Esophagus muscularis mucosa (tissue), 4 donors: ENCODE results near the gene LCN6. TPM values are rescaled to one million over a fixed set of nuclear protein-coding genes. Genes with fewer than 3 reads are reported as not detected.

Experiments
- DNase-seq: peaks from one replicate; pipeline ENCODE4 v3.0.0-alpha.2; 2017; ENCODE audit errors: extremely low spot score
- H3K27ac ChIP-seq, 4 donors: fragments of 200-600 bp; sonication (generic); replicated peaks in 1 of 4; 1 replicate in 3 of 4; 2 replicates in 1 of 4; pipeline ENCODE4 v1.5.1; 2016 to 2019; ENCODE audit warnings: mild to moderate bottlenecking in 1 of 4
- H3K27me3 ChIP-seq, 4 donors: fragments of 200-600 bp; sonication (generic); one replicate each; pipeline versions ENCODE4 v1.5.1 to v1.6.0; 2016 to 2019
- H3K36me3 ChIP-seq, 4 donors: fragments of 200-600 bp; sonication (generic); one replicate each; pipeline ENCODE4 v1.5.1; 2016 to 2019
- H3K4me1 ChIP-seq, 4 donors: fragments of 200-600 bp; sonication (generic); one replicate each; pipeline ENCODE4 v1.5.1; 2016 to 2019
- H3K4me3 ChIP-seq, 4 donors: fragments of 200-600 bp; sonication (generic); 1 replicate in 2 of 4; 2 replicates in 2 of 4; pipeline ENCODE4 v1.5.1; 2016 to 2019; ENCODE audit warnings: mild to moderate bottlenecking in 4 of 4, moderate library complexity in 1 of 4
- H3K9me3 ChIP-seq, 4 donors: fragments of 200-600 bp; sonication (generic); 1 replicate in 3 of 4; 2 replicates in 1 of 4; pipeline ENCODE4 v1.5.1; 2016 to 2019
- CTCF ChIP-seq, 3 experiments: fragments of 200-600 bp in 2 of 3; fragments of 450-650 bp in 1 of 3; sonication (generic) in 2 of 3; IDR thresholded peaks; one replicate each; pipeline ENCODE4 v1.5.1; 2017 to 2019; ENCODE audit warnings: antibody characterized with exemption in 3 of 3, mild to moderate bottlenecking in 2 of 3, moderate library complexity in 1 of 3
- EP300 ChIP-seq: sonication (generic); formaldehyde crosslinking; IDR thresholded peaks from one replicate; pipeline ENCODE4 v1.6.1; 2017; ENCODE audit warnings: antibody characterized with exemption
- POLR2A ChIP-seq: fragments of 450-650 bp; IDR thresholded peaks from one replicate; pipeline ENCODE4 v1.6.1; 2017; ENCODE audit warnings: antibody characterized with exemption, moderate library complexity, mild to moderate bottlenecking, low read depth
- POLR2AphosphoS5 ChIP-seq, 2 donors: sonication (generic); formaldehyde crosslinking; IDR thresholded peaks; one replicate each; pipeline ENCODE4 v1.6.1; 2017; ENCODE audit warnings: antibody characterized with exemption in 2 of 2
- WGBS: methylation state at CpG from one replicate; pipeline ENCODE4 v1.1.5; 2018; 5-methylcytosine and 5-hydroxymethylcytosine counted together
- intact Hi-C: fragments of 100-400 bp; cut with DNase I; formaldehyde crosslinking; loops from one replicate; pipeline ENCODE4 v1.15.1; 2023
- total RNA-seq, 4 donors: library from RNA; depleted of rRNA; stranded (reverse); fragments of >200 nt; gene quantifications; one replicate each; pipeline versions ENCODE4 v1.1.0 to v1.2.1, GENCODE V29; 2016

LCN6 gene
- total RNA-seq, 4 donors from 2014 or later: 12.5 to 32.0 (median 23.9) TPM

- Histone ChIP-seq H3K36me3 (no peaks in the 10 kb centered on the region), H3K9me3 (peaks cover 0 to 6% (median 3%) of the 10 kb centered on the region in 4 donors), H3K4me3 (no peak overlapping the region), H3K27ac (no peak overlapping the region), H3K27me3 (no peaks in the 10 kb centered on the region), H3K4me1 (no peaks in the 10 kb centered on the region)
- intact Hi-C loops: no loop called here
- 83% methylated on average over 14 of the region's 14 CpGs for WGBS
- DNase-seq: no peak
- TF ChIP-seq POLR2AphosphoS5 (IDR thresholded peaks at IDR 0.05) (no peak), EP300 (no peak), POLR2A (no peak), CTCF (IDR thresholded peaks at IDR 0.05) (no peak)
Observed at GRCh38 chr9:136777359-136777758, 29.0 kb upstream of the LCN6 start.

- Histone ChIP-seq H3K4me1 (no peaks in the 10 kb centered on the region), H3K27me3 (no peaks in the 10 kb centered on the region), H3K9me3 (peaks cover 0 to 6% (median 3%) of the 10 kb centered on the region in 4 donors), H3K4me3 (no peak overlapping the region), H3K27ac (no peak overlapping the region), H3K36me3 (no peaks in the 10 kb centered on the region)
- TF ChIP-seq POLR2AphosphoS5 (IDR thresholded peaks at IDR 0.05) (no peak), POLR2A (no peak), EP300 (no peak), CTCF (IDR thresholded peaks at IDR 0.05) (no peak)
- DNase-seq: no peak
- 61% methylated on average over 7 of the region's 7 CpGs for WGBS
- intact Hi-C loops: no loop called here
Observed at GRCh38 chr9:136776947-136777346, 28.6 kb upstream of the LCN6 start.

GRCh38 chr9:136775191-136775590 is 26.9 kb upstream of the LCN6 start:
- H3K4me3 ChIP-seq: no peak overlapping the region
- WGBS: 98% methylated on average over 6 of the region's 6 CpGs
- TF ChIP-seq CTCF (IDR thresholded peaks at IDR 0.05): no peak
- TF ChIP-seq POLR2AphosphoS5 (IDR thresholded peaks at IDR 0.05): no peak
- no peak for TF ChIP-seq EP300
- TF ChIP-seq POLR2A: no peak
- no peaks in the 10 kb centered on the region for H3K27me3 ChIP-seq
- intact Hi-C loops: no loop called here
- DNase-seq: no peak
- no peak overlapping the region for H3K27ac ChIP-seq
- H3K36me3 ChIP-seq: no peaks in the 10 kb centered on the region
- peaks cover 0 to 6% (median 3%) of the 10 kb centered on the region in 4 donors for H3K9me3 ChIP-seq
- no peaks in the 10 kb centered on the region for H3K4me1 ChIP-seq

- H3K27me3 ChIP-seq: peaks cover 0 to 3% (median 0%) of the 10 kb centered on the region in 4 donors
- TF ChIP-seq POLR2A (no peak), POLR2AphosphoS5 (IDR thresholded peaks at IDR 0.05) (no peak), EP300 (no peak), CTCF (IDR thresholded peaks at IDR 0.05) (no peak)
- intact Hi-C loops: no loop called here
- WGBS: 95% methylated on average over 7 of the region's 12 CpGs
- H3K27ac ChIP-seq: no peak overlapping the region
- H3K36me3 ChIP-seq: no peaks in the 10 kb centered on the region
- peaks cover 0 to 4% (median 2%) of the 10 kb centered on the region in 4 donors for H3K4me1 ChIP-seq
- H3K4me3 ChIP-seq: no peak overlapping the region
- DNase-seq: no peak
- peaks cover 0 to 6% (median 3%) of the 10 kb centered on the region in 4 donors for H3K9me3 ChIP-seq
Observed at GRCh38 chr9:136774416-136775045, 26.2 kb upstream of the LCN6 start.
